H1 (cell line): ENCODE data around the gene MRM1. TPM values are rescaled to one million over a fixed set of nuclear protein-coding genes. Genes with fewer than 3 reads are reported as not detected.

Source experiments
- CTCF ChIA-PET: fragments of 300-600 bp; sonication (Branson Sonifier 250); formaldehyde crosslinking; loops from one replicate; lab custom pipeline; 2021; ENCODE audit not compliant: partially characterized antibody; lab: Charles Lee
- POLR2A ChIA-PET: fragments of 300-600 bp; sonication (Branson Sonifier 250); formaldehyde crosslinking; loops from one replicate; lab custom pipeline; 2021; ENCODE audit warnings: inconsistent platforms; ENCODE audit not compliant: partially characterized antibody; lab: Charles Lee
- DNase-seq, 2 experiments: peaks; one replicate each; pipeline versions ENCODE4 v3.0.0 to v3.0.0-alpha.2; 2010 to 2022; ENCODE audit warnings: low spot score in 2 of 2, low read depth in 1 of 2, mixed read lengths in 1 of 2
- FAIRE-seq: peaks from 2 replicates; lab custom pipeline; 2011; peaks lifted over from hg19 to GRCh38; lab: Jason Lieb, UNC
- H2AFZ ChIP-seq: 2 replicates; pipeline ENCODE4 v1.8.1; 2012; ENCODE audit warnings: low read length, inconsistent platforms
- H2AK5ac ChIP-seq: 2 replicates; pipeline ENCODE4 v1.6.1; 2013; ENCODE audit warnings: low read depth, low read length
- H2BK120ac ChIP-seq: replicated peaks from 2 replicates; pipeline ENCODE3; 2013; ENCODE audit warnings: low read depth, low read length, inconsistent platforms
- H2BK12ac ChIP-seq: 2 replicates; pipeline ENCODE4 v1.6.1; 2013; ENCODE audit warnings: low read depth, low read length
- H2BK15ac ChIP-seq: 2 replicates; pipeline ENCODE4 v1.6.1; 2013; ENCODE audit warnings: low read length
- H2BK20ac ChIP-seq: 2 replicates; pipeline ENCODE4 v1.6.1; 2013; ENCODE audit warnings: low read length
- H2BK5ac ChIP-seq: 2 replicates; pipeline ENCODE4 v1.6.1; 2013; ENCODE audit warnings: low read depth, low read length
- H3K14ac ChIP-seq: 2 replicates; pipeline ENCODE4 v1.6.1; 2013; ENCODE audit warnings: inconsistent platforms; ENCODE audit not compliant: insufficient read length
- H3K18ac ChIP-seq: 2 replicates; pipeline ENCODE4 v1.6.1; 2013; ENCODE audit warnings: low read length; ENCODE audit errors: extremely low read depth
- H3K23ac ChIP-seq: 2 replicates; pipeline ENCODE4 v1.6.1; 2013; ENCODE audit warnings: inconsistent platforms; ENCODE audit not compliant: insufficient read length
- H3K23me2 ChIP-seq: 2 replicates; pipeline ENCODE4 v1.6.1; 2013; ENCODE audit warnings: low read depth, low read length
- H3K27ac ChIP-seq: 2 replicates; pipeline ENCODE4 v1.6.1; 2011; ENCODE audit warnings: low read depth, low read length, inconsistent platforms
- H3K27me3 ChIP-seq, 4 experiments: replicated peaks in 1 of 4; 1 replicate in 1 of 4; 2 replicates in 3 of 4; pipeline versions ENCODE4 v1.6.1 to v1.8.1; 2011 to 2013; ENCODE audit warnings: low read length in 3 of 4, mild to moderate bottlenecking in 3 of 4, inconsistent platforms in 2 of 4, mixed read lengths in 2 of 4, moderate library complexity in 1 of 4; ENCODE audit not compliant: control insufficient read depth in 3 of 4, insufficient read depth in 3 of 4; ENCODE audit errors: extremely low read depth in 1 of 4
- H3K36me3 ChIP-seq, 4 experiments: 2 replicates each; pipeline versions ENCODE4 v1.6.1 to v1.8.1; 2011 to 2013; ENCODE audit warnings: mild to moderate bottlenecking in 4 of 4, low read length in 3 of 4, moderate library complexity in 2 of 4, control low read depth in 1 of 4, inconsistent platforms in 1 of 4; ENCODE audit not compliant: insufficient read depth in 4 of 4, control insufficient read depth in 2 of 4
- H3K4ac ChIP-seq: replicated peaks from 2 replicates; pipeline ENCODE3; 2013; ENCODE audit warnings: low read length, low read depth, mixed read lengths, inconsistent platforms; ENCODE audit not compliant: insufficient read length
- H3K4me1 ChIP-seq, 4 experiments: replicated peaks in 1 of 4; 1 replicate in 1 of 4; 2 replicates in 3 of 4; pipeline versions ENCODE4 v1.6.1 to v1.8.1; 2011 to 2013; ENCODE audit warnings: low read length in 3 of 4, inconsistent platforms in 2 of 4, mixed read lengths in 1 of 4; ENCODE audit not compliant: insufficient read depth in 4 of 4, control insufficient read depth in 3 of 4
- H3K4me2 ChIP-seq, 2 experiments: 2 replicates each; pipeline versions ENCODE4 v1.6.1 to v1.8.1; 2011 to 2013; ENCODE audit warnings: low read depth in 2 of 2, low read length in 2 of 2, control low read depth in 1 of 2, inconsistent platforms in 1 of 2, mild to moderate bottlenecking in 1 of 2; ENCODE audit not compliant: insufficient read depth in 1 of 2
- H3K4me3 ChIP-seq, 4 experiments: fragments of 200-600, 300-600 bp in 1 of 4; sonication (generic), shearing (Covaris generic), sonication (Bioruptor Twin) in 1 of 4; 2 replicates each; pipeline versions ENCODE4 v1.5.1 to v1.8.1; 2011 to 2016; ENCODE audit warnings: low read length in 4 of 4, low read depth in 3 of 4, control low read depth in 2 of 4, inconsistent platforms in 2 of 4, mild to moderate bottlenecking in 2 of 4, mixed read lengths in 1 of 4, moderate library complexity in 1 of 4; ENCODE audit not compliant: insufficient read depth in 2 of 4; ENCODE audit errors: extremely low read depth in 1 of 4
- H3K56ac ChIP-seq: replicated peaks from 2 replicates; pipeline ENCODE3; 2013; ENCODE audit warnings: low read depth, mild to moderate bottlenecking, mixed read lengths, low read length, inconsistent platforms; ENCODE audit not compliant: insufficient read length
- H3K79me1 ChIP-seq: 2 replicates; pipeline ENCODE4 v1.6.1; 2013; ENCODE audit warnings: low read depth, low read length, control low read depth
- H3K79me2 ChIP-seq, 2 experiments: 2 replicates each; pipeline versions ENCODE4 v1.6.1 to v1.8.1; 2012 to 2013; ENCODE audit warnings: low read length in 2 of 2, mild to moderate bottlenecking in 2 of 2, inconsistent platforms in 1 of 2; ENCODE audit not compliant: insufficient read depth in 2 of 2, control insufficient read depth in 1 of 2
- H3K9ac ChIP-seq, 4 experiments: replicated peaks in 1 of 4; 1 replicate in 1 of 4; 2 replicates in 3 of 4; pipeline versions ENCODE4 v1.6.1 to v1.8.1; 2011 to 2013; ENCODE audit warnings: low read depth in 3 of 4, low read length in 3 of 4, control low read depth in 2 of 4, mild to moderate bottlenecking in 2 of 4, moderate library complexity in 2 of 4, inconsistent platforms in 1 of 4; ENCODE audit errors: extremely low read depth in 1 of 4
- H3K9me3 ChIP-seq, 2 experiments: 2 replicates each; pipeline versions ENCODE4 v1.6.1 to v1.8.1; 2012 to 2013; ENCODE audit warnings: mild to moderate bottlenecking in 2 of 2, moderate library complexity in 2 of 2, control low read depth in 1 of 2, inconsistent platforms in 1 of 2, low read depth in 1 of 2, low read length in 1 of 2, mixed read lengths in 1 of 2; ENCODE audit not compliant: insufficient read depth in 2 of 2
- H4K20me1 ChIP-seq, 2 experiments: replicated peaks in 1 of 2; 2 replicates each; pipeline versions ENCODE3 to v1.8.1; 2011 to 2013; ENCODE audit warnings: inconsistent platforms in 2 of 2, low read length in 2 of 2, mild to moderate bottlenecking in 1 of 2; ENCODE audit not compliant: insufficient read depth in 2 of 2, control insufficient read depth in 1 of 2
- H4K5ac ChIP-seq: 2 replicates; pipeline ENCODE4 v1.6.1; 2013; ENCODE audit warnings: low read length, low read depth, mixed read lengths, inconsistent platforms; ENCODE audit not compliant: insufficient read length
- H4K8ac ChIP-seq: 2 replicates; pipeline ENCODE4 v1.8.0; 2013; ENCODE audit warnings: mild to moderate bottlenecking, moderate library complexity, low read length, inconsistent platforms; ENCODE audit not compliant: insufficient read depth; ENCODE audit errors: extremely low read depth
- H4K91ac ChIP-seq: replicated peaks from 2 replicates; pipeline ENCODE3; 2013; ENCODE audit warnings: low read length, mixed read lengths, inconsistent platforms; ENCODE audit not compliant: insufficient read length
- GABPA ChIP-seq: IDR thresholded peaks from 2 replicates; pipeline ENCODE4 v1.6.1; 2011; ENCODE audit warnings: mild to moderate bottlenecking, low read length, moderate library complexity, borderline replicate concordance; ENCODE audit not compliant: insufficient read depth
- WGBS, 2 experiments: shearing (Covaris generic) in 1 of 2; methylation state at CpG; one replicate each; pipeline versions ENCODE4 v1.1.6 to v1.1.7; 2013 to 2015; ENCODE audit warnings: low lambda C conversion rate in 2 of 2, mixed read lengths in 2 of 2, inconsistent platforms in 1 of 2, low coverage in 1 of 2, missing lambda C conversion rate in 1 of 2; ENCODE audit not compliant: insufficient replicate concordance in 2 of 2, insufficient coverage in 1 of 2, insufficient read length in 1 of 2; ENCODE audit errors: extremely low coverage in 1 of 2, missing lambda C conversion rate in 1 of 2; 5-methylcytosine and 5-hydroxymethylcytosine counted together
- polyA plus RNA-seq, 7 experiments: library from polyadenylated mRNA; depleted of rRNA in 3 of 7; stranded (reverse) in 5 of 7; unstranded in 2 of 7; fragments of >200 nt in 5 of 7; fragments of 200-250 nt in 2 of 7; gene quantifications; 1 replicate in 5 of 7; 2 replicates in 1 of 7; 4 replicates in 1 of 7; pipeline versions ENCODE4 v1.2.1 to v1.2.3, GENCODE V29; 2011 to 2013; ENCODE audit warnings: missing spikeins in 2 of 7, mixed read lengths in 2 of 7
- total RNA-seq: library from RNA; stranded (reverse); fragmentation: NEBNext Ultra II Directional; extraction: Animal tissue kit (Norgen Biotek cat#: 25700); gene quantifications from 2 replicates; pipeline ENCODE4 v1.2.1, GENCODE V29; 2021

Gene MRM1
- total and polyA plus RNA-seq, 2 of the 8 experiments (the other 6 are each of a cell fraction or from before 2014, with no cell fraction given), result 9.9 to 11.2 TPM

- H3K79me2 ChIP-seq, result no peaks in the 10 kb centered on the region
- H3K4me3 ChIP-seq, result no peak overlapping the region
- H3K56ac ChIP-seq, result no peak overlapping the region
- no peak overlapping the region for H3K14ac ChIP-seq
- H2BK120ac ChIP-seq, result no peak overlapping the region
- H3K23me2 ChIP-seq, result peaks cover 11% of the 10 kb centered on the region
- no peak overlapping the region for H2BK12ac ChIP-seq
- no peak overlapping the region for H4K5ac ChIP-seq
- DNase-seq (no peak), FAIRE-seq (no peak)
- no peak overlapping the region for H3K18ac ChIP-seq
- no peak overlapping the region for H3K4ac ChIP-seq
- H2BK15ac ChIP-seq, result no peak overlapping the region
- H3K36me3 ChIP-seq, result no peaks in the 10 kb centered on the region
- no peak overlapping the region for H3K23ac ChIP-seq
- TF ChIP-seq GABPA, result no peak
- TF ChIP-seq, all 59 proteins: peak for 0
- Histone ChIP-seq H4K8ac (no peak overlapping the region), H3K4me1 (peaks cover 0 to 6% (median 2%) of the 10 kb centered on the region in 4 experiments; a peak in 6 of 7 replicates), H4K20me1 (peaks cover 0 to 2% of the 10 kb centered on the region in 2 experiments), H2AFZ (no peak overlapping the region), H2BK20ac (no peak overlapping the region), H2AK5ac (no peak overlapping the region), H4K91ac (no peak overlapping the region), H3K79me1 (no peaks in the 10 kb centered on the region), H3K9ac (no peak overlapping the region), H3K27me3 (peaks cover 19 to 47% (median 45%) of the 10 kb centered on the region in 4 experiments), H3K27ac (no peak overlapping the region), H2BK5ac (no peak overlapping the region), H3K9me3 (no peaks in the 10 kb centered on the region), H3K4me2 (no peak overlapping the region; a peak in 1 of 4 replicates)
- 91% methylated on average over 2 of the region's 2 CpGs; no CpG with 5 or more reads in 1 of the 2 experiments for WGBS, 2 experiments
- CTCF ChIA-PET, result interaction anchor here (1.3 to 7.5 kb wide), 4 partner anchors 12 to 66 kb away, joined by 3 to 48 read pairs (median 11); partner anchors contain the start of gene MRM1
- POLR2A ChIA-PET, result interaction anchor here (0.7 to 2.0 kb wide), 2 partner anchors 13 to 18 kb away, joined by 3 to 7 read pairs; no protein-coding TSS in a partner anchor
These were observed 39.0 kb downstream of the MRM1 start for GRCh38 chr17:36640346-36640745.
